Activated effector memory CD4-positive, alpha-beta T cell treated with anti-CD3 and anti-CD28 coated beads, Interleukin-2, amount 50 U/mL, for 16 hours (primary cell): ENCODE data around the gene MRPS27.

ENCODE experiments used
- DNase-seq: peaks from one replicate; pipeline ENCODE4 v3.0.0-alpha.2; 2020

Gene MRPS27

GRCh38 chr5:72228960-72229359, 91.1 kb downstream of the MRPS27 start:
- DNase-seq: no peak

GRCh38 chr5:72226950-72227349, 93.1 kb downstream of the MRPS27 start:
- no peak for DNase-seq

- DNase-seq: no peak
These were observed 94.3 kb downstream of the MRPS27 start for GRCh38 chr5:72225741-72226140.

- DNase-seq: no peak
These were observed 95.0 kb downstream of the MRPS27 start for GRCh38 chr5:72224946-72225463.

GRCh38 chr5:72223371-72223770, 96.7 kb downstream of the MRPS27 start:
- no peak for DNase-seq

GRCh38 chr5:72222521-72222920, 97.5 kb downstream of the MRPS27 start:
- DNase-seq: no peak

GRCh38 chr5:72221541-72221940, 98.5 kb downstream of the MRPS27 start:
- DNase-seq: no peak

- DNase-seq: no peak
These were observed 98.9 kb downstream of the MRPS27 start for GRCh38 chr5:72221099-72221498.

- no peak for DNase-seq
These were observed 103.3 kb downstream of the MRPS27 start for GRCh38 chr5:72216756-72217155.

- no peak for DNase-seq
These were observed 105.9 kb downstream of the MRPS27 start for GRCh38 chr5:72214168-72214567.

- no peak for DNase-seq
These were observed 106.6 kb downstream of the MRPS27 start for GRCh38 chr5:72213482-72213881.

GRCh38 chr5:72212171-72212570, 107.9 kb downstream of the MRPS27 start:
- DNase-seq: no peak

GRCh38 chr5:72210888-72211678, 109.0 kb downstream of the MRPS27 start:
- no peak for DNase-seq

- no peak for DNase-seq
These were observed 110.6 kb downstream of the MRPS27 start for GRCh38 chr5:72209147-72210115.

- DNase-seq: no peak
These were observed 111.6 kb downstream of the MRPS27 start for GRCh38 chr5:72208324-72208926.

GRCh38 chr5:72206994-72207393, 113.0 kb downstream of the MRPS27 start:
- DNase-seq: no peak

- no peak for DNase-seq
These were observed 113.9 kb downstream of the MRPS27 start for GRCh38 chr5:72206160-72206559.

- no peak for DNase-seq
These were observed 114.5 kb downstream of the MRPS27 start for GRCh38 chr5:72205431-72206009.

- DNase-seq: no peak
These were observed 115.1 kb downstream of the MRPS27 start for GRCh38 chr5:72204946-72205345.

- DNase-seq: no peak
These were observed 116.7 kb downstream of the MRPS27 start for GRCh38 chr5:72203251-72203845.

GRCh38 chr5:72202331-72202825, 117.7 kb downstream of the MRPS27 start:
- no peak for DNase-seq

- DNase-seq: no peak
These were observed 120.4 kb downstream of the MRPS27 start for GRCh38 chr5:72199681-72200080.
